ENCODE data around the gene XRN2. TPM values are rescaled to one million over a fixed set of nuclear protein-coding genes. Genes with fewer than 3 reads are reported as not detected.
A peak's percentile ranks its signal among the peaks of the same experiment; 100 is the strongest.

Gene XRN2
- total and polyA plus RNA-seq, 2 experiments from 2014 or later = 39.6 to 79.1 TPM

GRCh38 chr20:21390768-21391167 is 87.6 kb downstream of the XRN2 start:
- Histone ChIP-seq H3K4me1 (ENCODE audit: insufficient read depth) (peaks cover 5% of the 10 kb centered on the region), H3K79me2 (no peaks in the 10 kb centered on the region), H3K27ac (no peak overlapping the region), H2AFZ (no peak overlapping the region), H4K20me1 (ENCODE audit: insufficient read depth, poor library complexity, severe bottlenecking) (no peaks in the 10 kb centered on the region), H3K9me2 (replicated peaks; ENCODE audit: insufficient read depth) (no peaks in the 10 kb centered on the region), H3K4me3 (no peak overlapping the region), H3K27me3 (peaks cover 75% of the 10 kb centered on the region), H3K9me3 (ENCODE audit: low read depth) (no peaks in the 10 kb centered on the region), H3K4me2 (no peak overlapping the region), H3K36me3 (replicated peaks; ENCODE audit: insufficient read depth, low read depth) (no peaks in the 10 kb centered on the region)
- TF ChIP-seq, protein P1, sequence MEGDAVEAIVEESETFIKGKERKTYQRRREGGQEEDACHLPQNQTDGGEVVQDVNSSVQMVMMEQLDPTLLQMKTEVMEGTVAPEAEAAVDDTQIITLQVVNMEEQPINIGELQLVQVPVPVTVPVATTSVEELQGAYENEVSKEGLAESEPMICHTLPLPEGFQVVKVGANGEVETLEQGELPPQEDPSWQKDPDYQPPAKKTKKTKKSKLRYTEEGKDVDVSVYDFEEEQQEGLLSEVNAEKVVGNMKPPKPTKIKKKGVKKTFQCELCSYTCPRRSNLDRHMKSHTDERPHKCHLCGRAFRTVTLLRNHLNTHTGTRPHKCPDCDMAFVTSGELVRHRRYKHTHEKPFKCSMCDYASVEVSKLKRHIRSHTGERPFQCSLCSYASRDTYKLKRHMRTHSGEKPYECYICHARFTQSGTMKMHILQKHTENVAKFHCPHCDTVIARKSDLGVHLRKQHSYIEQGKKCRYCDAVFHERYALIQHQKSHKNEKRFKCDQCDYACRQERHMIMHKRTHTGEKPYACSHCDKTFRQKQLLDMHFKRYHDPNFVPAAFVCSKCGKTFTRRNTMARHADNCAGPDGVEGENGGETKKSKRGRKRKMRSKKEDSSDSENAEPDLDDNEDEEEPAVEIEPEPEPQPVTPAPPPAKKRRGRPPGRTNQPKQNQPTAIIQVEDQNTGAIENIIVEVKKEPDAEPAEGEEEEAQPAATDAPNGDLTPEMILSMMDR (IDR thresholded peaks at IDR 0.05; ENCODE audit: poor library complexity) = no peak
- no peak for DNase-seq (ENCODE audit: low spot score)
- WGBS (ENCODE audit: low lambda C conversion rate, missing lambda C conversion rate) = 75% methylated on average over 7 of the region's 7 CpGs

DNA sequence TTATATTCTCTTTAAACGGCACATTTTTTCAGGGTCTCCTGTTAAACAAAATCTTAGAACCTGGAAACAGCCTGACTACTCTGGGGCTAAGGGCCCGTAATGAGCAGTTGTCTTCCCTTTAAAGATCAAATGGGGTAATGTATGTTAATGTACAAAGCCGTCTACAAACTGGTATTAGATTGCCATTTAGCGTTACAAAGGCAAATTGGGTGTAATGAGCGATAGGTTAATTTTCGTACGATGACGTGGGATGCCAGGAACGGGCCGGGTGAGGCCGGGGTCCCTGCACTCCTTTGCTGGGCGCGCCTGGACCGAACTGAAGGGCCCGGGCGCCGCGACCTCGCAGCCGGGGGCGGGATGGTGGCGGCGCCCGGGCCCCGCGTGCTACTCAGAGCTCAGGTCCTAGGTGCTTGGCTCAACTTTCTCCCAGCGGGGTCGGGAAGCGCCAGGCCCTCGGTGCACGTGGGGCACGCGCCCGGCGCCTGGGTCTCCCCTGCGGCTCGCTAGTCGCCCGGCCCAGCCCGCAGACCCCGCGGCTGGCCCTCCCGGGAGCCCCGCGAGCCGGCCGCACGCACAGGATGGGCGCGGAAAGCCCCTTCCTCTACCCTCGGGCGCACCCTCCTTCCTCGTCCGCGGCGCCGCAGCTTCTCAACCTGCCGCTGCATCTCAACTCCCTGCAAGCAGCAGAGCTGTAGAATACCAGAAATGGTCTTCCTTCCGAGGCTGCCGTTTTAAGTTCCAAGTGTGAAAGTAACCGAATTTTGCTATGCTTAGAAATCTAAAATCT is 88.2 kb downstream of the XRN2 start:
- Histone ChIP-seq H3K4me2 (peak overlapping the region; percentile 72), H3K36me3 (replicated peaks; ENCODE audit: insufficient read depth, low read depth) (no peaks in the 10 kb centered on the region), H3K79me2 (no peaks in the 10 kb centered on the region), H4K20me1 (ENCODE audit: insufficient read depth, poor library complexity, severe bottlenecking) (no peaks in the 10 kb centered on the region), H2AFZ (no peak overlapping the region), H3K9me3 (ENCODE audit: low read depth) (no peaks in the 10 kb centered on the region), H3K4me1 (ENCODE audit: insufficient read depth) (peaks cover 9% of the 10 kb centered on the region), H3K27me3 (peaks cover 82% of the 10 kb centered on the region), H3K4me3 (no peak overlapping the region), H3K27ac (no peak overlapping the region), H3K9me2 (replicated peaks; ENCODE audit: insufficient read depth) (no peaks in the 10 kb centered on the region)
- DNase-seq (ENCODE audit: low spot score) = peak; percentile 12
- 9% methylated on average over 46 of the region's 61 CpGs for WGBS (ENCODE audit: low lambda C conversion rate, missing lambda C conversion rate)
- TF ChIP-seq, protein P1 (IDR thresholded peaks at IDR 0.05; ENCODE audit: poor library complexity) = no peak
- TF ChIP-seq EZH2phosphoT487 (IDR thresholded peaks at IDR 0.05; ENCODE audit: low read depth, severe bottlenecking, unreplicated experiment) (no peak), EZH2 (IDR thresholded peaks at IDR 0.05; ENCODE audit: borderline replicate concordance) (no peak)

DNA sequence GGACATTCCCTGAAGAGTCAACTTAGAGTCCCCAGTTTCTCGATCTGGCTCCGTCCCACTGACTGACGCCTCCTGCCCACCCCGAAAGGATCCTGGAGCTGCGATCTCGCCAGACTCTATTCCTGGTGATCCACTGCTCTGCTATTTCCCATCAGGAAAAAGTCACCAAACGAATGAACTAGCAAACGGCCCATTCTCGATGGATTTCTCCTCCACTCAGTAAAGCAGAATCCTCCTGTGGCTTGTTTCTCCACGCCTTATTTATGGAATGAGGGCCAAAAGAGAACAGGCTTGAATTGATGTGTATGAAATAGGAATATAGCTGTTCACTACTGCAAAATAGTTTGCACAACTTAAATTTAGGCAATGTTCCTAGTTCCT is 88.8 kb downstream of the XRN2 start:
- H3K4me2 ChIP-seq = peak overlapping the region; percentile 72

More for the DNA sequence above, 88.8 kb downstream of the XRN2 start:
- no peak for TF ChIP-seq EZH2phosphoT487 (IDR thresholded peaks at IDR 0.05; ENCODE audit: low read depth, severe bottlenecking, unreplicated experiment)
- peak; percentile 95 for TF ChIP-seq EZH2 (IDR thresholded peaks at IDR 0.05; ENCODE audit: borderline replicate concordance)
- TF ChIP-seq, protein P1 (IDR thresholded peaks at IDR 0.05; ENCODE audit: poor library complexity) = no peak
- Histone ChIP-seq H3K36me3 (replicated peaks; ENCODE audit: insufficient read depth, low read depth) (no peaks in the 10 kb centered on the region), H4K20me1 (ENCODE audit: insufficient read depth, poor library complexity, severe bottlenecking) (no peaks in the 10 kb centered on the region), H3K4me3 (no peak overlapping the region), H3K27ac (no peak overlapping the region), H3K4me1 (ENCODE audit: insufficient read depth) (peaks cover 10% of the 10 kb centered on the region), H3K79me2 (no peaks in the 10 kb centered on the region), H3K9me2 (replicated peaks; ENCODE audit: insufficient read depth) (no peaks in the 10 kb centered on the region), H3K27me3 (peaks cover 86% of the 10 kb centered on the region), H2AFZ (no peak overlapping the region), H3K9me3 (ENCODE audit: low read depth) (no peaks in the 10 kb centered on the region)
- DNase-seq (ENCODE audit: low spot score) = no peak
- WGBS (ENCODE audit: low lambda C conversion rate, missing lambda C conversion rate) = 12% methylated on average over 10 of the region's 10 CpGs

All from hepatocyte (in vitro differentiated cells).